ENCODE measurements around the gene CDC14A. TPM values are rescaled to one million over a fixed set of nuclear protein-coding genes. Genes with fewer than 3 reads are reported as not detected.

CDC14A gene
- total and polyA plus RNA-seq, 2 donors (not counting 3 experiments of a cell fraction or from before 2014, with no cell fraction given), result 3.4 to 13.9 TPM

- no peaks in the 10 kb centered on the region for H3K9me1 ChIP-seq (replicated peaks; ENCODE audit: control insufficient read depth, extremely low read depth, insufficient read depth, low read length)
- H3K4me2 ChIP-seq (ENCODE audit: insufficient read depth, low read length), result no peak overlapping the region
- peaks cover 0 to 4% of the 10 kb centered on the region in 2 experiments for H3K36me3 ChIP-seq (ENCODE audit: control insufficient read depth in 2 of 2, extremely low read depth in 1 of 2, insufficient read depth in 2 of 2, low read length in 2 of 2)
- no peaks in the 10 kb centered on the region for H3K79me2 ChIP-seq (ENCODE audit: control insufficient read depth, insufficient read depth, low read length)
- no peaks in the 10 kb centered on the region for H3K27me3 ChIP-seq (ENCODE audit: control insufficient read depth in 2 of 2, insufficient read depth in 2 of 2, low read length in 2 of 2)
- no peak overlapping the region for H3K27ac ChIP-seq (ENCODE audit: insufficient read depth, low read depth, low read length)
- H2AFZ ChIP-seq (ENCODE audit: low read depth, low read length), result no peak overlapping the region
- dilution Hi-C loops (cut with MboI; ENCODE audit: extremely low pct_ligation_motif_present, low sequenced_read_pairs) (no loop called here), intact Hi-C loops (cut with micrococcal nuclease) (no loop called here)
- ChIA-PET CTCF (interaction anchor here (1.5 kb wide), 1 partner anchor 16 kb away, joined by 3 read pairs; no protein-coding TSS in a partner anchor), POLR2A (no interaction called here)
- TF ChIP-seq EZH2 (IDR thresholded peaks at IDR 0.05; ENCODE audit: borderline replicate concordance, low read depth, low read length, severe bottlenecking) (no peak), MYC (IDR thresholded peaks at IDR 0.05; ENCODE audit: low read depth, low read length) (no peak), MAX (IDR thresholded peaks at IDR 0.05; ENCODE audit: insufficient read depth, insufficient read length) (no peak), GATA2 (IDR thresholded peaks at IDR 0.05; ENCODE audit: insufficient read depth, insufficient read length, low read depth, low read length) (no peak), JUN (IDR thresholded peaks at IDR 0.05; ENCODE audit: borderline replicate concordance, insufficient read depth, insufficient read length, low read depth) (no peak), POLR2A (IDR thresholded peaks at IDR 0.05; ENCODE audit: low read depth, low read length) (no peak), CTCF (IDR thresholded peaks at IDR 0.05; ENCODE audit: extremely low read depth in 1 of 2, insufficient read depth in 1 of 2, low read depth in 1 of 2, low read length in 2 of 2) (no peak), FOS (IDR thresholded peaks at IDR 0.05; ENCODE audit: borderline replicate concordance, insufficient read depth, low read length) (no peak), POLR2AphosphoS5 (IDR thresholded peaks at IDR 0.05; ENCODE audit: insufficient read depth, low read depth, low read length) (no peak)
- no peak overlapping the region for H3K4me3 ChIP-seq (replicated peaks in 1 of 3; ENCODE audit: insufficient read depth in 1 of 3, low read depth in 1 of 3, low read length in 3 of 3)
- H3K9ac ChIP-seq (replicated peaks; ENCODE audit: extremely low read depth, insufficient read depth, low read length), result no peak overlapping the region
- DNase-seq (ENCODE audit: low read depth, low spot score), result peak; percentile 9
- H4K20me1 ChIP-seq (replicated peaks; ENCODE audit: control insufficient read depth, extremely low read depth, insufficient read depth, low read length), result no peaks in the 10 kb centered on the region
- BruUV-seq (replicated peaks), result no TSS peak
- H3K9me3 ChIP-seq (replicated peaks; ENCODE audit: control insufficient read depth, insufficient read depth, low read length), result no peaks in the 10 kb centered on the region
- no peak for FAIRE-seq
- H3K4me1 ChIP-seq (ENCODE audit: control insufficient read depth, extremely low read depth, insufficient read depth, low read length), result no peaks in the 10 kb centered on the region
Observed at GRCh38 chr1:100517515-100517914, 165.2 kb downstream of the CDC14A start.

All from endothelial cell of umbilical vein (primary cell).